ENCODE measurements around the gene SCML1.

GRCh38 chrX:17689971-17690409, 47.3 kb upstream of the SCML1 start:
- no peak for TF ChIP-seq EZH2 (optimal IDR thresholded peaks at IDR 0.05; ENCODE audit: low read depth, low read length)
- TF ChIP-seq, protein P1, sequence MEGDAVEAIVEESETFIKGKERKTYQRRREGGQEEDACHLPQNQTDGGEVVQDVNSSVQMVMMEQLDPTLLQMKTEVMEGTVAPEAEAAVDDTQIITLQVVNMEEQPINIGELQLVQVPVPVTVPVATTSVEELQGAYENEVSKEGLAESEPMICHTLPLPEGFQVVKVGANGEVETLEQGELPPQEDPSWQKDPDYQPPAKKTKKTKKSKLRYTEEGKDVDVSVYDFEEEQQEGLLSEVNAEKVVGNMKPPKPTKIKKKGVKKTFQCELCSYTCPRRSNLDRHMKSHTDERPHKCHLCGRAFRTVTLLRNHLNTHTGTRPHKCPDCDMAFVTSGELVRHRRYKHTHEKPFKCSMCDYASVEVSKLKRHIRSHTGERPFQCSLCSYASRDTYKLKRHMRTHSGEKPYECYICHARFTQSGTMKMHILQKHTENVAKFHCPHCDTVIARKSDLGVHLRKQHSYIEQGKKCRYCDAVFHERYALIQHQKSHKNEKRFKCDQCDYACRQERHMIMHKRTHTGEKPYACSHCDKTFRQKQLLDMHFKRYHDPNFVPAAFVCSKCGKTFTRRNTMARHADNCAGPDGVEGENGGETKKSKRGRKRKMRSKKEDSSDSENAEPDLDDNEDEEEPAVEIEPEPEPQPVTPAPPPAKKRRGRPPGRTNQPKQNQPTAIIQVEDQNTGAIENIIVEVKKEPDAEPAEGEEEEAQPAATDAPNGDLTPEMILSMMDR (IDR thresholded peaks at IDR 0.05; ENCODE audit: low read length), result peak; percentile 65
